KG1 (cell line): ENCODE data around the gene CIAO3.
"Not testable (repeated sequence)": the region's sequence is repeated elsewhere in the genome, so short reads cannot be mapped to it uniquely, and the experiment has no call there.

Experiments
- DNase-seq: peaks from one replicate; lab custom pipeline; 2025; lab: John Stamatoyannopoulos, UW

CIAO3 gene

GRCh38 chr16:740764-741505 lies at the start of gene CIAO3:
Gene CIAO3, minus strand, starts transcription at chr16:740997. Its CDS starts 12 bp downstream, at chr16:740985.
- DNase-seq = peak; percentile 78

GRCh38 chr16:790086-790485 lies 49.3 kb upstream of the CIAO3 start:
- DNase-seq = no peak

DNA sequence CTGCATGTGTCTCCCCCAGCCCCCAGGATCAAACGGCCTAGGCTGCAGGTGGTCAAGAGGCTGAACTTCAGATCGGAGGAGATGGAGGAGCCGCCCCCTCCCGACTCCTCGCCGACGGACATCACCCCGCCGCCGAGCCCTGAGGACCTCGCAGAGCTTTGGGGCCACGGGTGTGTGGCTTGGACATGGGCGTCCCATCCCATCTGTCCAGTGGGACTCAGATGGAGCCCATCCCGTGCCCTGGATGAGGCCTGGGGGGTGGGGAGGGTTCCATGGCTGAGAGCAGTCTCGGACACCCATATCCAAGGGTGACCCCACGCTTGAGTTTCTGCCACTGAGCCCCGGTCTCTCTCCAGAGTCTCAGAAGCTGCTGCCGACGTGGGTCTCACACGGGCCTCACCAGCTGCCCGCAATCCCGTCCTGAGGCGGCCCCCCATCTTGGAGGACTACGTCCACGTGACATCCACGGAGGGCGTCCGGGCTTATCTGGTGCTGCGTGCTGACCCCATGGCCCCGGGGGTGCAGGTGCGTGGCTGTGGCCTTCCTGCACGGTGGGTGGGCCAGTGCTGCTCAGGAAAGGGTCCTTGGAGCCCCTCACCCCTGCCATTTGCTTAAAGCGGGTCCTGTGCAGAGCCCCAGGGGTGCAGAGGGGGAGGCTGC lies 48.5 kb upstream of the CIAO3 start:
- DNase-seq = no peak

DNA sequence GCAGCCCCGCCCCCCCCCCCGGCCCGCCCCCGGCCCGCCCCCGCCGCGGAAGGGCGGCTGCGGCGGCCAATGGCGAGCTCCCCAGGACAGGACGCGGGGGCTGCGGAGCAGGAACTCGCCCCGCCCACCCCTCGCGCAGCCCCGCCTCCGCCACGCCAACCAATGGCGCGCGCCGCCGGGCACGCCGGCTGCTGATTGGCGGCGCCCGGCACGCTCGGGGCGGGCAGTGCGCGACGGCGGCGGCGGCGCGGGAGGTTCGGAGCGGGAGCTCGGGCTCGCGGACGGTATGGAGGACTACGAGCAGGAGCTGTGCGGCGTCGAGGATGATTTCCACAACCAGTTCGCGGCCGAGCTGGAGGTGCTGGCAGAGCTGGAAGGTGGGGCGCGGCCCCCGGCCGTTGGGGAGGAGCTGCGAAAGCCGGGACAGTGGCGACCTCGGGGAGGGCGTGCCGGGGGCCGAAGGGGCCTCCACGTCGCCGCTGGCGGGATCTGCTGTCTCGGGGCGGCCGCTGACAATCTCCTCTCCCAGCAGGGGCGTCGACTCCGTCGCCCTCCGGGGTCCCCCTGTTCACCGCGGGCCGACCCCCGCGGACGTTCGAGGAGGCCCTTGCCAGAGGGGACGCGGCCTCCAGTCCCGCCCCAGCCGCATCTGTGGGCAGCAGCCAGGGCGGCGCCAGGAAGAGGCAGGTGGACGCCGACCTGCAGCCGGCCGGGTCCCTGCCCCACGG lies 47.8 kb upstream of the CIAO3 start, which contains the start of gene CHTF18:
CHTF18 (plus strand) TSS at position 222 of the 728 bp plus-strand sequence; CDS start at position 287, 65 bp downstream.
- DNase-seq = peak; percentile 79

DNA sequence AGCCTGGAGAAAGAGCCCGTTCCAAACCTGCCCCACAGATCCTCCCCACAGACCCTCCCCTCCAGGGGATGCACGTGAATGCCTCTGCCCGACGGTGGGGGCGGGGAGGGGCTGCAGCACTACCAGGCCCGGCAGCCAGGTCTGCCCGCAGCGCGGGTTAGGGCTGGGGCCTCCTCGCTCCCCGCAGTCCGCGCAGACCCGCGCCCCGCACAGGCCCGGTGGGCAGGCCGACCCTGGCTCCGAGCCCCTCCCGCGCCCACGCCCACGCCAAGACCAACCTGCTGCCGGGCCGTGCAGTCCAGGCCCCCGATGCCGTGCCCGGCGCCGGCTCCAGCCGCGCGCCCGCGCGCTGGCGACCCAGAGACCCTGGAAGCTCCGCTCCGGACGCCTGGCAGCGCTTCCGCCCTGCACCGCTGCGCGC lies 47.2 kb upstream of the CIAO3 start, which contains the start of gene RPUSD1:
RPUSD1 (minus strand) TSS at position 404 of the 421 bp plus-strand sequence. CDS start 644 bp downstream, outside the sequence.
- no peak for DNase-seq

- no peak for DNase-seq
Observed at GRCh38 chr16:787321-787966, 46.6 kb upstream of the CIAO3 start.

DNA sequence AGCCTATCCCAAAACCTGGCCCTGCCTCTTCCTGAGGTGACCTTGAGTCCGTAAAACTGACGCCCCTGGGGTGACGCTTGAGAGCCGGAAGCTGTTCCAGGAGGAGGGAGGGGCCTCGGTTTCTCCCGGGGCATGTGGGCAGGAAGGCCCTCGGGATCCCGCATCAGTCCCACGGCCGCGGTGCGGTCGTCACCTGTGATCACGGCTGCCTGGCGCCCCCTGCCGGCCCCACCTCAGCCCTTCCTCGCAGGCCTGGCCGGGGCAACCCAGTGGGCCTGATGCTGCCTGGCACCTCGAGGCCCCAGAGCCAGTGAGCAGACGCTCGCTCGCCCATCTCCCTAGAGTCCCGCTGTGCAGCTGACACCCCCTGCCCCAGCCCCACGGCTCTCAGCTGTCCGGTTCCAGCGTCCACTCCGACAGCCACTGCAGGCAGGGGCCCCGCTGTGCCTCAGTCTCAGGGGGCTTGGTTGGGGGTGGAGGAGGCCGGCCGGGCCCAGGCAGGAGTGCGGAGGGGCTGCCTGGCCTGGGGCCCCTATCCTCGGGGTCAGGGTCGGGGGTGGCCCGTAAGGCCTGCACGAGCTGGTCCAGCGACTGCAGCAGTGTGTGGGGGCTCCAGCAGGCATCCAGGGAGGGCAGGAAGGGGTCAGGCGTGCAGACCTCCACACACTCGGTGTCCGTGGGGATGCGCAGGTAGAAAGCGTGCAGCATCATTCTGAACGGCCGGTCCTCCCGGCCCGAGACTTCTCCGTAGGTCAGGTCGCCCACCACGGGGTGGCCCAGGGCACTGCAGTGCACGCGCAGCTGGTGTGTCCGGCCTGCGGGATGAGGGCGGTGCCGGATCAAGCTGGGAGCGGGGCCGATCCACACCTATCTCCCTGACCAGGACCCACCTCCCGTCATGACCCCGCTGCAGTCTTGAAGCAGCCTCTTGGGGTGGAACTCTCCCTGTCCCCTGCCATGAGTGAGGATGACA lies 45.1 kb upstream of the CIAO3 start:
- DNase-seq = no peak

DNA sequence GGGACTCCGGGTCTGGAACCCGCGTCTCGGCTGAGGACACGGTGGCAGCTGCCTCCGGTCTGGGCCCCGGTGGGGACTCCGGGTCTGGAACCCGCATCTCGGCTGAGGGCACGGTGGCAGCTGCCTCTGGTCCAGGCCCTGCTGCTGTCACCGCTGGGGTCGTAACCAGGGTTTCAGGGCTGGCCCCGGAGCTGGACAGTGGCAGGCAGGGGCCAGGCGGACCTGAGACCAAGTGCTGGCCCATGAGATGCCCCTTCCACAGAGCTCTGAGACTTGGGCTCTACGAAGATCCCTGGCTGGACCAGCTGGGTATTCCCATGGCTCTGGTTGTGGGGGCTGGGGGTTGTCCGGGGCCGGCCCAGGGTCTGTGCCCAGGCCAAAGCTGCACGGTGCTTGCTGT lies 43.6 kb upstream of the CIAO3 start:
- no peak for DNase-seq

DNA sequence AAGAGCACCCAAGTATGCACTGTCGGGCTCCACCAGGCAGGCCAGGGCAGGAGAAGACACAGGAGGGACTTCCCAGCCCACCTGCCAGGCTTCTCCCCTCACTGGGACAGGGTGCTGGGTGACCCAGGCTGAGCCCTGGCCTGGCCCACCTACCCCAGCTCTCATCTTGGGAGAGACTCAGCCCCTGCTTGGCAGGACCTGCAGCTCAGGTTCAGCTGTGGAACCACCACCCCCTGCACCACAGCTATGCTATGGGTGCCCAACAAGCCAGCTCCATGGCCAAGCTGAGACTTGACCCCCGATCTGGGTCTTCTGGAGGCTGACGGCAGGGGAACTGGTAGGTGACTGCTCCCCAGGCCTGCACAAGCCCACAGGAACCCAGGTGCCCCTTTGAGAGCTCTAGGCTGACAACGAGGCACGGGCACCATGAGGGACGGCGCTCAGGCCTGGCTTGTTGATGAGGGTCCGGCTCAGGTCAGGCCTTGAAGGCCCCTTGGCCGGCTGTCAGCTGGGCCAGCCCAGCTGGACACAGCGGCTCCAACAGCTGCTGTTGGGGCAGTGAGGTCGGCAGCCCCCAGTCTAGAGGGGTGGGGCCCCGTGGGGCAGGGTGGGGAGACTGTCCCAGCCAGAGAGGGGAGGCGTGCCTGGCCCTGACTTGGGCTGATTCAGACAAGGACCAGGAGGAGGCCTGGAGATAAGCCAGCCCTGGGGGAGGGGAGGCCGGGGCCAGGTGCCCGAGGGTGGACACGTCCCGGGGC lies 42.8 kb upstream of the CIAO3 start:
- no peak for DNase-seq

DNA sequence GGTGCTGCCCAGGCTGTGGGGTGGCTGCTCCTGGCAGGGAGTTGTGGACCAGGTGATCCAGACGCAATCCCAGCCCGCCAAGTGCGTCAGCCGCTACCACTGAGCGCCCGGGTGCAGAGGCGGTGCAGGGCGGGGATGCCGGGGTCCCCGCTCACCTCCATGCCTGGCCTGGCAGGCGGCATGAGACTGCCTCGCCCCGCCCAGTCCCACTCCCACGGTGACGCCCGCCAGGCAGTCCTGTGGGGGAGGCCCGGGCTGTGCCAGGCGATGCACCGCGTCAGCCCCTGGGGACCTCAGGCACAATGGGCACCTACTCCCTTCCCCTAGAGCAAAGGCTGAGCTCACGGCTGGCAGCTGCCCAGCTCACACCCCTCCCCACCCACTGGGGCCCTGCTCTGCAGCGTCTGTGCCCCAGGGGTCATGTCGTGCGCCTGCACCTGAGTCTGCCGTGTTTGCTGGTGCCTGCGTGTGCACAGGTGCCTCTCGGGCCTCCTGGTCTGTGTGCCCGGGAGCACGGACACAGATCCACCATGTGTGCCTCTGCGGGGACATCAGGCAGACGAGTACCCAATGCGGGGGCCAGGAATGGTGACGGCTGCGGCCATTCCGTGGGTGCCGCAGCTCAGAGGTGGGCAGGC lies 42.1 kb upstream of the CIAO3 start:
- DNase-seq = no peak

GRCh38 chr16:782258-782657 lies 41.5 kb upstream of the CIAO3 start:
- no peak for DNase-seq

GRCh38 chr16:781346-782010 lies 40.7 kb upstream of the CIAO3 start:
- no peak for DNase-seq

GRCh38 chr16:780296-780695 lies 39.5 kb upstream of the CIAO3 start:
- DNase-seq = no peak

GRCh38 chr16:779561-779960 lies 38.8 kb upstream of the CIAO3 start:
- no peak for DNase-seq

GRCh38 chr16:778909-779527 lies 38.2 kb upstream of the CIAO3 start:
- DNase-seq = no peak

GRCh38 chr16:778447-778846 lies 37.6 kb upstream of the CIAO3 start:
- no peak for DNase-seq

GRCh38 chr16:777826-778225 lies 37.0 kb upstream of the CIAO3 start:
- no peak for DNase-seq

DNA sequence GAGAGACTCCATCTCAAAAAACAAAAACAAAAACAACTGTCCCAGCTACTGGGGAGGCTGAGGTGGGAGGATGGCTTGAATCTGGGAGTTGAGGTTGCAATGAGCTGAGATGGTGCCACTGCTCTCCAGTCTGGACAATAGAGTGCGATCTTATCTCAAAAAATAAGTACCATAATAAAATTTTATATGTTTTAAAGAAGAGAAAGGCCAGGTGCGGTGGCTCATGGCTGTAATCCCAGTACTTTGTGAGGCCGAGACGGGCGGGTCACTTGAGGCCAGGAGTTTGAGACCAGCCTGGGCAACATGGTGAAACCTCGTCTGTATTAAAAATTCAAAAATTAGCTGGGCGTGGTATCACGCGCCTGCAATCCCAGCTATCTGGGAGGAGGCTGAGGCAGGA lies 36.0 kb upstream of the CIAO3 start:
- no peak for DNase-seq

DNA sequence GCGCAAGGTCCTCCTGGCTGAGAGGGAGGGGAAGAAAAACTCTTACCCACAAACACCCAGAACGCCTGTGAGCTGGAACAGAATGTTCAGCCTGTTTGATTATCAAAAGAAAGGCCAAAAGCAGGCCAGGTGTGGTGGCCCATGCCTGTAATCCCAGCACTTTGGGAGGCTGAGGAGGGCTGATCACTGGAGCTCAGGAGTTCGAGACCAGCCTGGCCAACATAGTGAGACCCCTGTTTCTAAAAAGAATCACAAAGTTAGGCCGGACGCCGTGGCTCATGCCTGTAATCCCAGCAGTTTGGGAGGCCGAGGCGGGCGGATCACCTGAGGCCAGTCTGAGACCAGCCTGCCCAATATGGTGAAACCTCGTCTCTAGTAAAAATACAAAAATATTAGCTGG lies 35.5 kb upstream of the CIAO3 start:
- not testable (repeated sequence) for DNase-seq
